K562 (cell line): ENCODE measurements around the gene SEC11A.

Experiments
- BCLAF1 ChIP-seq, 2 experiments: fragments of 450-650 bp in 1 of 2; IDR thresholded peaks; 2 replicates each; pipeline ENCODE4 v1.6.1; 2011 to 2017; ENCODE audit warnings: low read depth in 2 of 2, antibody characterized with exemption in 1 of 2, borderline replicate concordance in 1 of 2, low read length in 1 of 2, mild to moderate bottlenecking in 1 of 2, mixed read lengths in 1 of 2; ENCODE audit not compliant: control insufficient read depth in 1 of 2
- HDAC8 ChIP-seq: fragments of 450-650 bp; IDR thresholded peaks from 2 replicates; pipeline ENCODE4 v1.6.1; 2016; ENCODE audit warnings: mild to moderate bottlenecking, missing genetic modification characterization, moderate library complexity, missing compliant biosample characterization

GRCh38 chr15:84740691-84741090 is 24.8 kb upstream of the SEC11A start:
- no peak for TF ChIP-seq BCLAF1 (IDR thresholded peaks at IDR 0.05; ENCODE audit: borderline replicate concordance in 1 of 2, control insufficient read depth in 1 of 2, low read depth in 2 of 2, low read length in 1 of 2)
- TF ChIP-seq HDAC8 (tag): no peak
